ENCODE results near the gene SMPD1.

The SMPD1 gene

DNA sequence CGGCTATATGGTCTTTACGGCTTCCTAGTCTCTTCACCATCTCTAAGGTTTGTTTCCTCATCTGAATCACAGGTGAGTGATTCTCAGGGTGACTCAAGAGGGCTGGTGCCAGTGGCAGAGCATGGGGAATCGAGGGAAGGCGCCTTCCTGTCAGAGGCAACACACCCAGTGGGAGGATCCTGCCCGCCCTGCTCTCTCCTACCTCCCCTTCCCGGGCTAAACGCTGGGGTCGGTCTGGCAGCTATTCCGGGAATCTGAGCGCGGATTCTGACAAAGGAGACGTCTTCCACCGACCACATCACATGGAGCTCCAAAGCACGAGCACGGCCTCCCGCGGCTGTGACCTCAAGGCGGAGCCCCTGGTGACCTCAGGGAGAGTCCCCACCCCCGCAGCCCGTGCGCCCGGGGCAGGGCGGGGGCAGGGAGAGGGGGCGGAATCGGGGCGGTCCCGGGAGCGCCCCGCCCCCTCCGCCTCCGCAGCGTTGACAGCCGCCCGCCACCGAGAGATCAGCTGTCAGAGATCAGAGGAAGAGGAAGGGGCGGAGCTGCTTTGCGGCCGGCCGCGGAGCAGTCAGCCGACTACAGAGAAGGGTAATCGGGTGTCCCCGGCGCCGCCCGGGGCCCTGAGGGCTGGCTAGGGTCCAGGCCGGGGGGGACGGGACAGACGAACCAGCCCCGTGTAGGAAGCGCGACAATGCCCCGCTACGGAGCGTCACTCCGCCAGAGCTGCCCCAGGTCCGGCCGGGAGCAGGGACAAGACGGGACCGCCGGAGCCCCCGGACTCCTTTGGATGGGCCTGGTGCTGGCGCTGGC is at the start of gene SMPD1:
Gene SMPD1, plus strand, starts transcription at position 570 of the 813 bp plus-strand sequence. Its CDS starts 125 bp downstream, at position 695.
- DNase-seq, result peak; percentile 96

DNA sequence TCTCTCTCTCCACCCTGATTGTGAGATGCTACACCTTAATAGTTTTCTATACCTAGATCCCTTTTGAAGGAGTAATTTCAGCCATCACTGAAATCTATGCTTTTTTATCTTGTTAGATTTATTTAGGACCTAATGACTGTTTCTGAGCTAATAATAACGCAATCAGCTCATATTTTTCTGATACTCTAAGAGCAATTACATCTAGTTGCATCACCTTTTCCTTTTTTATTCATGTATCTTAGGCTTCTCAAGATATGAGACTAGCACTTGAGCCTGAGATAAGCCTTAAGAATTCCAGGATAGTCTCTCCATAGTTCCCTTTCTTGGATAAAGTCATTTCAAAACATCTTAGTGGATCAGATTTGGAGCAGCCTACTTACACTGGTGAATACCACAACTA is 44.9 kb upstream of the SMPD1 start:
- no peak for DNase-seq

DNA sequence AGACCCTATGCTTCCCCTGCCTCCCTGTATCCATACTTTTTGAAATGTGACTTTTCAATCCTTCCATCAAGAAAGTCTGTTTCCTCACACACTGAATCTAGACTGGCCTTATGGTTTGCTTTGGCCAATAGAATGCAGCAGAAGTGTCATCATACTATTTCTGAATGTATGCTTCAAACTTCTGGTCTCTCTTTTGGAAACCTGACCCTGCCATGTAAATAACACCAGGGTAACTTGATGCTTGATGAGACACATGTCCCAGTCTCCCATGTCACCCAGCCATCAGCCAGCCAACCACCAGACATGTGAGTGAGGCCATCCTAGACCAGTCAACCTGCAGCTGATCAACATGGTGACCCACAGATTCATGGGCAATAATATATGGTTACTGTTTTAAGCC is 40.2 kb upstream of the SMPD1 start:
- no peak for DNase-seq

DNA sequence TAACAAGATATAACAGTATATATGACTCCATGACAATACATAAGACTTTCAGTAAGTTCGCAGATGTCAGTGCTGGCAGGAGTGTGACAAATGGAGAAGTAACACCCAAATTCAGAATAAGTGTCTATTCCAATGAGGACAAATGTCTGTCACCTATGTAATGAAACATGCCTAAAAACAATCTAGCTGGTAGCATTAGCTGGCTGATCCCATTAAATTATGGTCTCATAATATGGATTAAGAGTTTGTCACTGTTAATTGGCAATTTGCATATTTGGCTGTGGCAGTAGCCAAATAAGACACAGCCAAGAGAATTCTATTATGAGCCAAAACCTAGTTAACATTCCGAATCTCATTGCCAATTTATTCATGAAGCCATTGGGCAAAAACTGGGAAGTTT is 39.8 kb upstream of the SMPD1 start:
- DNase-seq, result no peak

DNA sequence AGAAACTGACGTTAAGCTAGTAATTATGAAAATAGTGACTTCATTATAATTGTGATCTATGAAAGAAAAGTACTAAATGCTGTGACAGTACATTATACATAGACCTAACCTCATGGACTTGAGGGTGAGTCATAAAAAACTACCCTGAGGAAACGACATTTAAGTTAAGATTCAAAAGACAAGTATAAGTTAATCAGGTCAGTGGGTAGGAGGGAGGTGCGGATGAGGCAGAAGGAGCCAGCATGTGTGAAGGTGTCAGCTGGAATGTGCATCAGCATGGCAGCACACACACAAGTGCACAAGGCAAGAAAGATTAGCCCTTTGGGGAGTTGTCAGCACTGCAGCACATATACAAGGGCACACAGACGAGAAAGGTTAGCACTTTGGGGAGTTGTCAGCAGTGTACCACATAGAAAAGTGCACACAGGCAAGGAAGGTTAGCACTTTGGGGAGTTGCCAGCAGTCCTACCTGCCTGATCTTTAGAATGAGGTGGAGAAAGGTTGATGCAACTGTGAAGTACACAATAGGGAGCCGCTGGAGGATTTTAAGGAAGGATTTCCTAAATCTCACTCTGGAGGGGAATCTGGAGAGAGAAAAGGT is 38.4 kb upstream of the SMPD1 start:
- DNase-seq, result no peak

DNA sequence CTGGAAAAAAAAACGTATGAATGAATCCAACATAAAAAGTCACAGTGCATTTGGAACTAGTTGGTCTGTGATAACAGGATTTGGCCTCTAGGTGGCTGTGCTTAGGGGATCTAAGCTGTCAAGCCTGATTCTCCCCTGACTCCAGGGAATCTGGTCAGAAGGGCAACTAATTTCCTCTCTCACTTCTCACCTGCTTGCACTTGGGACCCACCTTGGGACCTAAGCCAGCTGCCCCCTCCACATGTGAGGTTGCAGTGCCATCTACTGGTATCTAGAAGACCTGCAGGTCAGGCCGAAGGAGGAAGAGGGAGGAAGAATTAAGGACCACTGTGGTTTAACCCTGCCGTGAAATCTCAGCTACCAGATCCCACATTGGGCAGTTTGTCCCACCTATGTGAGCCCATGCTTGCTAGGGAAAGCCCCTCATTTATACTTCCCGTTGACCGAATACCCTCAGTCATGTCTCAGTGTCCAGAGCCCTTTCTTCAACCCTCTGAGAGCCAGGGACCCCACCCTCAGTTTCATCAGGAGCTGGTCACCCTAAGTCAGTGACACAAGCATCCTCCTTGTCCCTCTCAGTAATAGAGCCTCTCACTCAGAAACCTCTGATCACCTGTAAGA is 36.8 kb upstream of the SMPD1 start:
- DNase-seq, result peak; percentile 56

DNA sequence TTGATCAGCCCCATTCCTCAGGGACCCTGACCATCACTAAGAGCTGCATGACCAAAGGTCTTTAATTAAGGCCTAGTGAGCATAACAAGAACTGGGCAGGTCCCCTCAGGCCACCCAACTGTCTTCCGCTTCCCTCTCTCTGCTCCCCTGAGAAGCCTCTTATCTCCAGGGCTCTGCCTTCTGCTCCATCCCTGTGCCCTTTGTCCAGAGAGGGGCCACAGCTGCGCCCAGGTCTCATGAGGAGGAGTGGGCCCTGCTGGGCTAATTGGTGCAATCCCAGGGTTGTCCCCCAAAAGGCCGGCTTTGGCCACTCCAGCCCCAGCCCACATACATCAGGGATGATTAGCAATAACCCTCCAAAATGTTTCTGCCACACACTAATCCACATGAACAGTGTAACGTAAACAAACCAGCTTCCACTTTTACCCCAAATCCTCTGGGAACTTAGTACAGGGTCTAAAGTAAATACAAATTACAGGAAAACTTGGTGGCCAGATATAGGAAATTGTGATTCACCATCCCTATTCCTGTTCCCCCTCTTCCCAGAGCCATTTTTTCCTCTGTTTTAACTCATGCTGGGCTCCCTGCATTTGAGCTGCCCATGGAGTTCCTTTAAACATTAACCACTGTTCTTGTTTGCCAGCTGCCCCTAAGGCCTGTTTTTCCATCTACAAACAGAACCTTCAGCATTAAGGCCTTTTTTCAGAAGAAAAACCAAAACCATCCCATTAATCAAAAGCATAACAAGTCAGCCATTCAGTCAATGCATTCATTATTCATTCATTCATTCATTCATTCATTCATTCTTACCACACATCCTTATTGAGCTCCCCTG is 35.4 kb upstream of the SMPD1 start:
- no peak for DNase-seq

DNA sequence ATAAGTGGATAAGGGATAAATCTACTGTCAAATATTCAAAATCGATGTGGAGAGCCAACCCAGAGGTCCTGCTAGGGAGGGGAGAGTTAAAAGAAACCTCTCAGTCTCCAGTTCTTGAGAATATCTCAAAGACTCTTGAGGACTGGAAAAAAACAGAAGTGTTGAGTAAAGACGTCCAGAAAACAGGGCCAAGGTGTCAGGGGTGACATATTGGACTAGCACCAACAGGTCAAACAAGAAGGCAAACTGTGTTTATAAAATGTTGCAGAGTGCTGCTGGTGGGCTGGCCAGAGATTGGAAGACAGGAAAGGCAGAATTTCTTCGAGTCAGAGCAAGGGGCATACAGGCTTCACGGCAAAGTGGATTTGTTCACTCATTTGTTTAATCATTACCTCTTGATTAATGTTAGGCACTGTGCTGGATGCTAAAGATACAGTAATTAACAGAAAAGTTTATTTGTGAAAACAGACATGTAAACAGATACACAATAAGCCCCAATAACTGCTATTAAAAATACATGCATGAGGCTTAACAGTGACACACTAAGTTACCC is 33.7 kb upstream of the SMPD1 start:
- DNase-seq, result no peak

DNA sequence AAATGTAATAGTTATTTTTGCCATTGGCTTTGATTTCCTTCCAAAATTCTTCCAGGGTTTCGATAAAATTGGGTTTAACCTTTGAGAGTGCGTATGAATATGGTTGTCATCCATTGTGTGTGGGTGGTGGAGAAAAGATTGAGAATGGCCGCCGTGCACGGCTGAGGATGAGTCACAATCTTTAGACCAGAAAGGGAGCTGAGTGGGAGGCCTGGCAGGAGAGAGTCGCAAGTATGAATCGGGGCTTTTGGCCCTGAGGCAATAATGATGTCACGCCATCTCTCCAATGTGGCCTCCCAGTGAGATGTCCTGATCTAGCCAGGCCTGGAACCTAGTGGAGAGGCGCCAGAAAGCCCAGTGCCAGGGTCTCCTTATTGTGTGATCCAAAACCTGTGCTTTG is 33.1 kb upstream of the SMPD1 start:
- DNase-seq, result no peak

DNA sequence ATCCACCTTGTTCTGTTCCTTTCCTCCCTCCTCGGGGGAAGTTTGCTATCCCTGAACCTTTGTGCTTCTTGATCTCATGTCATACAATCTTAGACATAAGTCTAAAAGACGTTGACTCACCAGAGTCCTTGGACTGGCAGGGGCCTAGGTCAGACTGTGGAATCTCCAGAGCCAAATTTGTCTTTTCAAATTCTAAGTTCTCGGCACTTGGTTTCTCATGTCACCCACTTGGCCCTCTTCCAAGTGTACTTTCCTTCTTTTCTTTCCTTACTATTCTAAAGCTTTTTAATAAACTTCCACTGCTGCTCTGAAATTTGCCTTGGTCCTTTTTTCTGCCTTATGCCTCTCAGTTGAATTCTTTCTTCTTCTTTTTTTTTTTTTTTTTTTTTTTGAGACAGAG is 30.1 kb upstream of the SMPD1 start:
- DNase-seq, result no peak

DNA sequence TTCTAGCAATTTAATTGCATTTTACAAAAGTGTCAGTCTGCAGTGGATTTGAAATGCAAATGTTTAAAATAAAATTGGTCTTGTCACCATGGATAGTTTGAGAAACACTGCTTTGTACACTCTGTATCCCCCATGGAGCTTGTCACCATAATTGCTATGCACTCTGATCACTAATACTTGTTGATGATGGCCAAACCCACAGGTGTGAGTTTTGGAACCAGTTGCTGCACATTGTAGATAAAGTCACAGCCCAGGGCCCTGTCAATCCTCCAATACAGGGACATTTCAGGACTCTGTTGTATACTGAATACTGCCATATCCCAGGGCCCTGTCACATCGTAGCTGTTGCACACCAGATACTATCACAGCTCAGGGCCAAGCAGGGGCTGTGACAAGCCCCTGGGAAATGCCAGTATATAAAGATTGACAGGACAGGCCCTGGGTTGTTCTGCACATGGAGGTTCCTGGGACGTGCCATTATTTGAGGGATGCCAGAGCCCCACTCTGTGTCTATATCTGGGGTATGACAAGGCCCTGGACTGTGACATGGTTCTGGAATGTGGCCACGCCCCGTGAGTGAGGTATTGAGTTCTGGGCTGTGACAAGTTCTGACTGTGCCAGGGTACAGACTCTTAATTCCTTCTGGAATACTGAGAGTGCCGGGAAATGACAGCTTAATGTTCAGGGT is 27.9 kb upstream of the SMPD1 start:
- DNase-seq, result no peak

DNA sequence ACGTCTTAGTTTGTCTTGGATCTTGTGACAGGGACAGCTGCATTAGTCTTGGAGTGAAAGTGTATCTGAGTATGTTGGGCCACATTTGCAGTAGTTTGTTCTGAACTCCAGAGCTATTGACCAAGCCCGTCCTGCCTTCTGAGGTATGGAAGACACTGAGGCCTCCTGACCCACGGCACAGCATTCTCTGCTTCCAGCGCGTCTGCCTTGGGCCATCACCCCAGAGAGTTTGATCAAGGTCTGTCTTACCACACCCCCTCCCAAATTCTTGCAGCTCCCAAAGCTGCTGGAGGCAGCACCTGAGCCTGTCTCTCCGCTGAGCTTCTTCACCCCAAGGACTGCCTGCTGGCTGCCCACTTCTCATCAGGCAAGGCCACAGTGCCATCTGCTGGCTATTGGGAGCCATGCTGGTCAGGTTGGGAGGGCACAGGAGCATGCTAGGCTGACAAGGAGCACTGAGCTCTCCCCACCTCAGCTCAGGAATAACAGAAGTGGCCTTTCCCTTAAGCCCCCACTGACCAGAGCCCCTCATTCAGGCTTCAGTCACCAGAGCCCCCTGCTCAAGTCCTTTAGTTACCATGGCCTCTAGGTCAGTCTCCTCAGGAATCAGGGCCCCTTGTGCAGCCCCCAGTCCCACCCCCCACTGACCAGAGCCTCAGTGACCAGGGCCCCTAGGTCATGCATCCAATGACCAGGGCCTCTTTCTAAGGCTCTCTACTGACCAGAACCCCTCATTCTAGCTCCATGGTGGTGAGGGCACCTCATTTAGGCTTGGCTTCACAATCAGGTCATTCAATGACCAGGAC is 27.2 kb upstream of the SMPD1 start:
- DNase-seq, result peak; percentile 68

DNA sequence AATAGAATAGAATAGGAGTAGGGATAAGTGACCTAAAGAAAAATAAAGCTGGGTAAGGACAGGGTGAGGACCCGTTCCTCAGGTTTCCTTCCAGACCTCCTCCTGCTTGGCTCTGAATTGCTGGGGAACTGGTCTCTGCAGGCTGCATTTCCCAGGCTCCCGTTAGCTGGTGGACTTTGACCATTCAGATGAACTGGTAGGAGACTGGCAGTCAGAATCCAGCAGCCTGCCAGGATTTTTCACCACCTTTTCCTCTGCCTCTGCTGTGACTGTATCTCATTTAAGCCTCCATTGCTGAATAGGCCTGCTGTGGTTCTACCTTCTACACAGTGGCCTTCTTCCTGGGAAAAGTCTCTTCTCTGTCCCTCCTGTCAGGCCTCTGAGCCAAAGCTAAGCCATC is 24.6 kb upstream of the SMPD1 start:
- DNase-seq, result no peak

DNA sequence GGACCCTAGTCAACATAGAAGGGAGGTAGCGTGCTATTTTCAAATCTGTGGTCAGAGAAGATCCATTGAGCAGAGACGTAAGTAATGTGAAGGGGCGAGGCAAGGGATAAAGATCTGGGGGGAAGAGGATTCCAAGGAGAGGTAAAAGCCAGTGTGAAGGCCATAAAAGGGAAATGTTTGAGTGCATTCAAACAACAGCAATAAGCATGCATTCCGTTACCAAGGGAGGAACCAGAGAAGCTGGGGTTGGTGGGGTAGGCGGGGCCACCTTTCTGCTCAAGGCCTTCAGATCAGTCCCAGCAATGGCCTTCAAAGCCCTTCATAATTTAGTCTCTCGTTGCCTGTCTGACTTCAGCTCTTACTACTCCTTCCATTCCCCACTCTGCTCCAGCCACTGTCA is 18.4 kb upstream of the SMPD1 start:
- no peak for DNase-seq

DNA sequence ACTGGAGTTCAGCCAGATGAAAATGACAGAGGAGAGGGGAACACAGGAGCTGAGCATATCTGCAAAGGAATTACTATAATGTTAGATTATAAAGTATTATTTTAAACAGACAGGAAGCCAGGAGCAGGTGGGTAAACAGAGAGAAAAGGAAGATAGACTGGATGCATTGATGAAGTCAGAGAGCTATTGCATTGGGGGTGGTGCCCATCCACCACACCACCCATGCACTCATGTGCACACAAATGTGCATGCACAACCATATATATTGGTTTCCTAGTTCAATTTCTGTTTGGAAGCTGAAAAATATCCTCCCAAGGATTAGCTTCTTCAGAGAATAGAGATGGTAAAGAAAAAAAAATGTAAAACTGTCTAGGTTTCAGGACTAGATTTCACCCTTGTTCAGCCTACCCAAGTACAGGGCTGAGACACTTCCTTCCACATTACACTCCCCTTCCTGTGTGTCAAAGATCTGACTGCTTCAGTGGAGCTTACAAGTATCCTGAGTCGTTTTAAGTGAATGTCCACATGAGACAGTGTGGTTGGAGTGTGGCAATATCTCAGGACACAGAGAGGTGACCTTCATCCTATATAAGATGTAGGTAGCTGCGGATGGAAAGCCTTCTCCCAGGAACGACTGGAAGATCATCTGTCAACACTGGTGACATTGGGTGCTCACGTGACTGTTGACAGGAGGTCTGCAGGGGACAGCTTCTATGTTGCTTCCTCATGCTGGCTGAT is 12.2 kb upstream of the SMPD1 start:
- DNase-seq, result no peak

DNA sequence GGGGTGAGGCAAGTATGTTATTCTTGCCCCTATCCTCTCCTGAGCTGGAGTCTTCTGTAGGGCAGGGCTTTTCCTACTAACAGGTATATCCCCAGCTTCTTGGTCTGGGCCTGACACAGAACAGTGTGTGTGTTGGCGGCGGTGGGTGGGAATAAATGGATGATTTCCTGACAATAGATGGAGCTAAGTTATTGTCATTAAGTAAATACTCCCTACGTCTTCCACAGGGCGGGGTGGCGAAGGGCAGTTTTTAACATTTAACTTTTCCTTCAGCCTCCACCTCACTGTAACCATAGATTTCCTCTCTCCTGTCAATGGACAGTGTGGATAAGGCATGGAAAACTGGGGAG is 11.7 kb upstream of the SMPD1 start:
- DNase-seq, result no peak

DNA sequence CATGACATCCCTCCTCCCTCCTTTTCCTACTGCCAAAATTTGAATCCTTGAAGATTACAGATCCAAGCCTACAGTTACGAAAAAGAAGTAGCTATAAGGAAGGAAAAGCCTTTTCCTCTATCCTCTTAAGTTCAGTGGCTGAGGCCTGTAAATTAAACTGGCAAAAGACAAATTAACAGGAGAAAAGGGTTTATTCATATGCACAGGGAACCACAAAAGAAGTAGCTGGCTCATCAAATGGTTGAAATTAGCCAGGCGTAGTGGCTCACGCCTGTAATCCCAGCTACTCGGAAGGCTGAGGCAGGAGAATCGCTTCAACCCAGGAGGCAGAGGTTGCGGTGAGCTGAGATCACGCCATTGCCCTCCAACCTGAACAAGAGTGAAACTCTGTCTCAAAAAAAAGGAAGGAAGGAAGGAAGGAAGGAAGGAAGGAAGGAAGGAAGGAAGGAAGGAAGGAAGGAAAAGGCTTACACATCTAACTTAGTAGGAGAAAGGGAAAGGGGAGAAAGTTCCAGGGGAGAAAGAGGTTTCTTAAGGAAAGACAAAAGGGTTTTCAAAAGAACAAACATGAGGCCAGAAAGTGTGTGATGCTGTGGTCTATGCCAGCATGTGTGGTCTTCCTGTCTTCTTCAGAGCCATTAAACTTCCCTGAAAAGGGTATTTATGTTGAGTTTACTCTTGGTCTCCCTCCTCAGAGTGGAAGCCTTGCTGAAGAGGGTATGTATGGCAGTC is 5.1 kb upstream of the SMPD1 start:
- no peak for DNase-seq

DNA sequence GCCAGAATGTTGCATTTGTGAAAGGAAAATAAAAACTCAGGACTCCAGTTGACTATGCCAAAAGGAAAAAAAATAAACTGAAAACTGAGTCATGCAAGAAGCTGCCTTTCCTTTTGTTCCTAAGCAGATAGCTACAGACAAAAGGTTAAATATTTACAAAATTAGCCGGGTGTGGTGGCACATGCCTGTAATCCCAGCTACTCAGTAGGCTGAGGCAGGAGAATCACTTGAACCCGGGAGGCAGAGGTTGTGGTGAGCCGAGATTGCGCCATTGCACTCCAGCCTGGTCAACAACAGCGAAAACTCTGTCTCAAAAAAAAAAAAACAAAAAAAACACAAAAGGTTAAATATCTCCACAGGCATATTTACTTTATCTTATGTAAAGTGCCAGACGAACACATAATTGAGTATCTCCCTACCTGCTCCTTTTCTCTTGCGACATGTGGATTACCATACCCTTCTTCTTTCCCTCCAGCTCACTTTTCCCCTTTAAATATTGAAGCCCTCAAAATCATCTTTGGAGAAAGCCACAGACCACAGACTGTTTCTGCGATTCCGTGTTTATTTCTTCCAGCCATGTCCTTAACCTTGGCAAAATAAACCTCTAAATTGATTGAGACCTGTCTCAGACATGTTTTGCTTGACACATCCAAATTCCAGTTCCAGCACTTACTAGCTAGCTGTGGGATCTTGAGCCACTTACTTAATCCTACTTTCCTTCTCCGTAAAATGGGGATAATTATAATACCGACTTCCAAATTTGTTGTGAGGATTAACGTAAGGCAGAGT is 2.3 kb upstream of the SMPD1 start:
- DNase-seq, result no peak

DNA sequence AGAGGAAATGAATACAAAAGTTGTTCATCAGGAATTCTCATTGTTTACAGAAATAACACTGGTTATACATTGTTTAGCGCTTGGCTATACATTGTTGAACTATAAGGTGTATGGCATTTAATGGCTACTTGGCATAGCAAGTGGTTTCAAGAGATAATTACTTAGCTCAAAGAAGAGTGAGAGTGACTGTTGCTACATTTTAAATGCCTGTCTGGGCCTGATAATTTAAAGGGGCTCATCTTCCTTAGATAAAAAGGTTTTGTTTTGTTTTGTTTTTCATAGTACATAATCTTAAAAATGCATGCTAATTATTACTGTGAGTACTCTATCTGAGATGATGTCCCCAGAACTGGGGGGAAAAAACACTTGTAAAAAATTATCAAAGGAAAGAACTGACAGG is 1.5 kb upstream of the SMPD1 start:
- no peak for DNase-seq

All from activated T-cell treated with anti-CD3 and anti-CD28 coated beads, Interleukin-2, amount 50 U/mL, for 1 hour (primary cell).